ENCODE data around the gene CD84.

The CD84 gene

GRCh38 chr1:160623227-160623633, 43.9 kb upstream of the CD84 start:
- no peak overlapping the region for H3K4me3 ChIP-seq (IDR thresholded peaks at IDR 0.05; ENCODE audit: insufficient read depth, low read depth, low read length)
- H3K27me3 ChIP-seq (ENCODE audit: insufficient read depth, low read depth): no peaks in the 10 kb centered on the region
- no peak overlapping the region for H3K27ac ChIP-seq

GRCh38 chr1:160622501-160623226, 43.4 kb upstream of the CD84 start:
- Histone ChIP-seq H4K20me1 (ENCODE audit: insufficient read depth) (no peaks in the 10 kb centered on the region), H2AFZ (ENCODE audit: low read depth) (no peak overlapping the region), H3K36me3 (ENCODE audit: insufficient read depth) (no peaks in the 10 kb centered on the region), H3K79me2 (ENCODE audit: insufficient read depth, low read depth) (no peaks in the 10 kb centered on the region), H3K27me3 (ENCODE audit: insufficient read depth, low read depth) (no peaks in the 10 kb centered on the region), H3K27ac (no peak overlapping the region), H3K4me1 (ENCODE audit: low read depth, poor library complexity, severe bottlenecking) (no peaks in the 10 kb centered on the region), H3K4me3 (IDR thresholded peaks at IDR 0.05; ENCODE audit: insufficient read depth, low read depth, low read length) (no peak overlapping the region), H3K4me2 (no peak overlapping the region), H3K9ac (no peak overlapping the region)
- TF ChIP-seq CTCF (conservative IDR thresholded peaks at IDR 0.05; ENCODE audit: low read depth, low read length): peak; percentile 14; the same call in 1 of the 2 replicates

More at GRCh38 chr1:160623227-160623633, 43.9 kb upstream of the CD84 start:
- no peak overlapping the region for H3K4me2 ChIP-seq
- H3K4me1 ChIP-seq (ENCODE audit: low read depth, poor library complexity, severe bottlenecking): no peaks in the 10 kb centered on the region
- H2AFZ ChIP-seq (ENCODE audit: low read depth): no peak overlapping the region
- H3K79me2 ChIP-seq (ENCODE audit: insufficient read depth, low read depth): no peaks in the 10 kb centered on the region
- no peak for TF ChIP-seq CTCF (conservative IDR thresholded peaks at IDR 0.05; ENCODE audit: low read depth, low read length)
- no peaks in the 10 kb centered on the region for H3K36me3 ChIP-seq (ENCODE audit: insufficient read depth)
- H4K20me1 ChIP-seq (ENCODE audit: insufficient read depth): no peaks in the 10 kb centered on the region
- no peak overlapping the region for H3K9ac ChIP-seq

- H2AFZ ChIP-seq (ENCODE audit: low read depth): no peak overlapping the region
Measured at GRCh38 chr1:160621633-160622413, 42.5 kb upstream of the CD84 start.

More at GRCh38 chr1:160621633-160622413, 42.5 kb upstream of the CD84 start:
- no peaks in the 10 kb centered on the region for H4K20me1 ChIP-seq (ENCODE audit: insufficient read depth)
- no peaks in the 10 kb centered on the region for H3K79me2 ChIP-seq (ENCODE audit: insufficient read depth, low read depth)
- H3K4me3 ChIP-seq (IDR thresholded peaks at IDR 0.05; ENCODE audit: insufficient read depth, low read depth, low read length): no peak overlapping the region
- H3K4me2 ChIP-seq: no peak overlapping the region
- no peaks in the 10 kb centered on the region for H3K27me3 ChIP-seq (ENCODE audit: insufficient read depth, low read depth)
- no peaks in the 10 kb centered on the region for H3K4me1 ChIP-seq (ENCODE audit: low read depth, poor library complexity, severe bottlenecking)
- H3K9ac ChIP-seq: no peak overlapping the region
- H3K27ac ChIP-seq: no peak overlapping the region
- no peaks in the 10 kb centered on the region for H3K36me3 ChIP-seq (ENCODE audit: insufficient read depth)
- no peak for TF ChIP-seq CTCF (conservative IDR thresholded peaks at IDR 0.05; ENCODE audit: low read depth, low read length)
